GM12801 (cell line): ENCODE data around the gene CCT8.

Experiments used
- TF ChIP-seq, protein P1 (sequence below): IDR thresholded peaks from one replicate; pipeline ENCODE4 v1.5.1; 2011; ENCODE audit warnings: control low read depth; ENCODE audit not compliant: insufficient read length; ENCODE audit errors: extremely low read depth

CCT8 gene

GRCh38 chr21:29052224-29052623 lies 21.2 kb downstream of the CCT8 start:
- TF ChIP-seq, protein P1, sequence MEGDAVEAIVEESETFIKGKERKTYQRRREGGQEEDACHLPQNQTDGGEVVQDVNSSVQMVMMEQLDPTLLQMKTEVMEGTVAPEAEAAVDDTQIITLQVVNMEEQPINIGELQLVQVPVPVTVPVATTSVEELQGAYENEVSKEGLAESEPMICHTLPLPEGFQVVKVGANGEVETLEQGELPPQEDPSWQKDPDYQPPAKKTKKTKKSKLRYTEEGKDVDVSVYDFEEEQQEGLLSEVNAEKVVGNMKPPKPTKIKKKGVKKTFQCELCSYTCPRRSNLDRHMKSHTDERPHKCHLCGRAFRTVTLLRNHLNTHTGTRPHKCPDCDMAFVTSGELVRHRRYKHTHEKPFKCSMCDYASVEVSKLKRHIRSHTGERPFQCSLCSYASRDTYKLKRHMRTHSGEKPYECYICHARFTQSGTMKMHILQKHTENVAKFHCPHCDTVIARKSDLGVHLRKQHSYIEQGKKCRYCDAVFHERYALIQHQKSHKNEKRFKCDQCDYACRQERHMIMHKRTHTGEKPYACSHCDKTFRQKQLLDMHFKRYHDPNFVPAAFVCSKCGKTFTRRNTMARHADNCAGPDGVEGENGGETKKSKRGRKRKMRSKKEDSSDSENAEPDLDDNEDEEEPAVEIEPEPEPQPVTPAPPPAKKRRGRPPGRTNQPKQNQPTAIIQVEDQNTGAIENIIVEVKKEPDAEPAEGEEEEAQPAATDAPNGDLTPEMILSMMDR: no peak

- TF ChIP-seq, protein P1: no peak
Observed at GRCh38 chr21:29034678-29035077, 38.8 kb downstream of the CCT8 start.

- TF ChIP-seq, protein P1: no peak
Observed at GRCh38 chr21:29033871-29034270, 39.6 kb downstream of the CCT8 start.

DNA sequence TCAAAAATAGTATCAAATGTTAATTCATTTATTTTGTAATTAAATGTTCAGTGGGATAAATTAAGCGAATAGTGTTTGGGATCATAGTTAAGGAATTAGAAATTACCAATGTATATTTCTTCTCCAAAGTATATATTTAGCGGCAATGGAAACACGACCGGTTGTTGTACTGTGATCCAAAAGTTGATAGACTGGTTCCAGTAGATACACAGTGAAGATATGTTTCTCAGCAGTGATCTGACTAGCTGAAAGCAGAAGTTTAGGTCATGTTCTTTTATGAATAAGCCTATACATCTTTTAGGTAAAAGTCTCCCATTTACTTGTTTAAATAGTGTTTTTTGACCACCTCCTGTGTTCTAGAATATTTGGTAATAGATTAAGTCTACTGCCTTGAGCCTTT lies 40.1 kb downstream of the CCT8 start:
- TF ChIP-seq, protein P1: no peak

GRCh38 chr21:29030909-29031308 lies 42.5 kb downstream of the CCT8 start:
- TF ChIP-seq, protein P1: no peak

DNA sequence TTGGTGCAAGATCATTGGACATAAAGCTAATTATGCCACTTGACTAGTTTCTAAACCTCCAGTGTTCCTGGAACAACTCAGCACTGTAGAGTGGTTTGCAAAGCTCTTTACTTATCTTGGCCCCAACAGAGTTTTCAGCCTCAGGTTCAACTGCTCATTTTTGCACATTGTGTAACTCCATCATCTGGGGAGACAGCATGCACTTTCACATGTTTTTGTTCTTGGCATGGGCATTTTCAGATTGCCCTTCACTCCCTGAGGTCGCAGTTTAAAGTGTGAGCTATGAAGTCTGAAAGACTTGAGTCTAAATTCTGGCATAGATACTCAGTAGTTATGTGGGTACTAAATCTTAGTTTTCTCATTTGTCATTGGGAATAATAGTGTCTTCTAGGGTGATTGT lies 43.9 kb downstream of the CCT8 start:
- TF ChIP-seq, protein P1: no peak

- TF ChIP-seq, protein P1: no peak
Observed at GRCh38 chr21:29025328-29025713, 48.1 kb downstream of the CCT8 start.

GRCh38 chr21:29024474-29025327 lies 48.7 kb downstream of the CCT8 start, which contains the start of gene USP16:
TSS of gene USP16 (plus strand) at chr21:29024668. CDS start at chr21:29027914, 3,246 bp downstream.
- TF ChIP-seq, protein P1: no peak
